SK-N-MC (cell line): ENCODE measurements around the gene TXNDC17.

ENCODE experiments used
- EZH2 ChIP-seq: fragments of 200-600 bp; sonication (generic); IDR thresholded peaks from one replicate; pipeline ENCODE4 v1.6.1; 2017; ENCODE audit warnings: antibody characterized with exemption
- FOXP2 ChIP-seq: optimal IDR thresholded peaks from 2 replicates; pipeline ENCODE3; 2011; ENCODE audit warnings: mild to moderate bottlenecking, moderate library complexity; ENCODE audit not compliant: insufficient read depth; ENCODE audit errors: extremely low read length, control extremely low read depth
- POLR2AphosphoS5 ChIP-seq: IDR thresholded peaks from 2 replicates; pipeline ENCODE4 v1.6.1; 2012; ENCODE audit warnings: mild to moderate bottlenecking, low read depth, low read length, borderline replicate concordance

DNA sequence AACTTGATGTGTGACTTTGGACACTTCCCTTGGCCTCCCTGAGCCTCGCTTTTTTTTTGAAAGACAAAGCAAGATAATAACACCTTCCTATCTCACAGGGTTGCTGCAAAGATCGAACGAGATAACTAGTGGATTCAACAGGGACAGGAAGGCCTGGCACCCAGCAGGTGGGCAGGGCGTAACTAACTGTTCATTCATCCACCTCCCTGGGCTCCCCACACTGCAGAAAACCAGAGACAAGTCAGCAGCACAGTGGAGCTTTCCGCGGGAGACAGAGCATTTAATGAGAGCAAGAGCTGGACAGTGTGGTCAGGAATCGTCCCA is 43.6 kb downstream of the TXNDC17 start:
- TF ChIP-seq EZH2 = no peak
- TF ChIP-seq POLR2AphosphoS5 = no peak
- TF ChIP-seq FOXP2 = no peak
